Right ventricle myocardium inferior (tissue), 1 donor: ENCODE results near the gene PSMA1. TPM values are rescaled to one million over a fixed set of nuclear protein-coding genes. Genes with fewer than 3 reads are reported as not detected.
"Not testable (repeated sequence)": the region's sequence is repeated elsewhere in the genome, so short reads cannot be mapped to it uniquely, and the experiment has no call there.

ENCODE experiments used
- ATAC-seq: fragments of 200-7000 bp; cut with Tn5 transposase; one replicate; pipeline ENCODE4 v1.9.1; 2020; ENCODE audit warnings: mild to moderate bottlenecking, moderate library complexity
- DNase-seq: peaks from one replicate; pipeline ENCODE4 v3.0.0; 2021; ENCODE audit errors: missing footprints
- intact Hi-C: fragments of 100-400 bp; cut with DNase I; formaldehyde crosslinking; loops from one replicate; pipeline ENCODE4 v1.11.0; 2022
- total RNA-seq: library from RNA; stranded (reverse); fragmentation: NEBNext Ultra II Directional; extraction: Animal tissue kit (Norgen Biotek cat#: 25700); gene quantifications from one replicate; pipeline ENCODE4 v1.2.1, GENCODE V29; 2021
- donor health status: DM: no; HTN: yes; CAD: no; lungs with severe emphysema.

PSMA1 gene
- total RNA-seq, 1 donor from 2014 or later: 117 TPM

- no peak for ATAC-seq
- intact Hi-C loops: loop anchor here (1.0 to 5.0 kb wide), 3 partner anchors 43 to 353 kb away; partner anchors contain the start of genes CYP2R1 and PDE3B
Measured at GRCh38 chr11:14538926-14539554, 18.9 kb upstream of the PSMA1 start.

GRCh38 chr11:14538271-14538925, 18.2 kb upstream of the PSMA1 start:
- ATAC-seq: no peak
- intact Hi-C loops: loop anchor here (5.0 kb wide), 2 partner anchors 44 to 354 kb away; partner anchors contain the start of gene CYP2R1
- no peak for DNase-seq

More at GRCh38 chr11:14538926-14539554, 18.9 kb upstream of the PSMA1 start:
- DNase-seq: no peak

GRCh38 chr11:14537134-14537599, 17.0 kb upstream of the PSMA1 start:
- DNase-seq (no peak), ATAC-seq (no peak)
- intact Hi-C loops: loop anchor here (1.0 to 5.0 kb wide), 3 partner anchors 45 to 368 kb away; partner anchors contain the start of gene CYP2R1

- not testable (repeated sequence) for DNase-seq, ATAC-seq
- intact Hi-C loops: loop anchor here (5.0 kb wide), 2 partner anchors 47 to 357 kb away; partner anchors contain the start of gene CYP2R1
Measured at GRCh38 chr11:14535166-14535565, 15.0 kb upstream of the PSMA1 start.

GRCh38 chr11:14529951-14530350, 9.8 kb upstream of the PSMA1 start:
- no peak for ATAC-seq

GRCh38 chr11:14529321-14529720, 9.1 kb upstream of the PSMA1 start:
- DNase-seq (no peak), ATAC-seq (no peak)
- intact Hi-C loops: no loop called here

More at GRCh38 chr11:14529951-14530350, 9.8 kb upstream of the PSMA1 start:
- intact Hi-C loops: no loop called here
- DNase-seq: no peak

GRCh38 chr11:14522801-14523200, 2.6 kb upstream of the PSMA1 start:
- ATAC-seq (no peak), DNase-seq (no peak)
- intact Hi-C loops: loop anchor here (5.0 kb wide), 2 partner anchors 370 to 384 kb away; partner anchors contain the start of gene CYP2R1

- intact Hi-C loops: loop anchor here (5.0 kb wide), 2 partner anchors 370 to 385 kb away; partner anchors contain the start of gene CYP2R1
- ATAC-seq (no peak), DNase-seq (no peak)
Measured at GRCh38 chr11:14522245-14522644, 2.1 kb upstream of the PSMA1 start.

- no peak for ATAC-seq
- intact Hi-C loops: loop anchor here (1.0 to 5.0 kb wide), 3 partner anchors 20 to 387 kb away; partner anchors contain the start of gene CYP2R1
- DNase-seq: no peak
Measured at GRCh38 chr11:14520747-14521151, 563 bp upstream of the PSMA1 start.

GRCh38 chr11:14519597-14519916, 629 bp downstream of the PSMA1 start:
- intact Hi-C loops: no loop called here
- ATAC-seq (no peak), DNase-seq (no peak)

GRCh38 chr11:14518820-14519219, 1.4 kb downstream of the PSMA1 start:
- ATAC-seq (no peak), DNase-seq (no peak)
- intact Hi-C loops: no loop called here

- no peak for ATAC-seq
- no peak for DNase-seq
- intact Hi-C loops: no loop called here
Measured at GRCh38 chr11:14513800-14514199, 6.4 kb downstream of the PSMA1 start.

- intact Hi-C loops: loop anchor here (5.0 kb wide), 1 partner anchor 39 kb away; no protein-coding TSS in a partner anchor
- DNase-seq (no peak), ATAC-seq (no peak)
Measured at GRCh38 chr11:14506532-14506931, 13.7 kb downstream of the PSMA1 start.

- intact Hi-C loops: no loop called here
- no peak for DNase-seq
- ATAC-seq: no peak
Measured at GRCh38 chr11:14503023-14503422, 17.2 kb downstream of the PSMA1 start.

GRCh38 chr11:14502039-14502438, 18.1 kb downstream of the PSMA1 start:
- intact Hi-C loops: no loop called here
- DNase-seq: no peak
- ATAC-seq: no peak

- intact Hi-C loops: loop anchor here (1.0 kb wide), 1 partner anchor 20 kb away; the partner anchor contains the start of gene PSMA1
- peak; percentile 69 for ATAC-seq
- DNase-seq: peak; percentile 73
Measured at GRCh38 chr11:14500181-14500651, 20.0 kb downstream of the PSMA1 start.

GRCh38 chr11:14499560-14500180, 20.5 kb downstream of the PSMA1 start, which contains the start of gene COPB1:
TSS of gene COPB1 (minus strand) at chr11:14499811. CDS start at chr11:14498928, 883 bp downstream.
- intact Hi-C loops: loop anchor here (1.0 kb wide), 1 partner anchor 21 kb away; the partner anchor contains the start of gene PSMA1
- peak; percentile 97 for DNase-seq
- peak; percentile 99 for ATAC-seq

- no peak for DNase-seq
- intact Hi-C loops: no loop called here
- peak; percentile 48 for ATAC-seq
Measured at GRCh38 chr11:14499178-14499559, 21.0 kb downstream of the PSMA1 start.

GRCh38 chr11:14480716-14481115, 39.5 kb downstream of the PSMA1 start:
- intact Hi-C loops: no loop called here
- ATAC-seq (no peak), DNase-seq (no peak)
